GM12891 (cell line): ENCODE data around the gene LRPAP1.
"Not testable (repeated sequence)": the region's sequence is repeated elsewhere in the genome, so short reads cannot be mapped to it uniquely, and the experiment has no call there.

Source experiments
- DNase-seq: peaks from one replicate; pipeline ENCODE4 v3.0.0; 2011; ENCODE audit warnings: low spot score; ENCODE audit not compliant: insufficient read length
- FAIRE-seq: peaks from 2 replicates; lab custom pipeline; 2011; peaks lifted over from hg19 to GRCh38; lab: Jason Lieb, UNC
- PAX5 ChIP-seq: IDR thresholded peaks from 2 replicates; pipeline ENCODE4 v1.6.1; 2011; ENCODE audit warnings: low read length, moderate library complexity, mild to moderate bottlenecking; ENCODE audit not compliant: insufficient read depth, severe bottlenecking
- POLR2A ChIP-seq: IDR thresholded peaks from 2 replicates; pipeline ENCODE4 v1.6.1; 2011; ENCODE audit warnings: low read depth, low read length, control low read depth
- POLR2AphosphoS5 ChIP-seq: IDR thresholded peaks from 2 replicates; pipeline ENCODE4 v1.6.1; 2011; ENCODE audit warnings: low read depth, low read length, control low read depth
- POU2F2 ChIP-seq: IDR thresholded peaks from 2 replicates; pipeline ENCODE4 v1.6.1; 2011; ENCODE audit warnings: low read depth, mild to moderate bottlenecking, control low read depth, low read length, moderate library complexity
- SPI1 ChIP-seq: IDR thresholded peaks from 2 replicates; pipeline ENCODE4 v1.6.1; 2011; ENCODE audit warnings: low read depth, low read length, control low read depth
- TAF1 ChIP-seq: IDR thresholded peaks from 2 replicates; pipeline ENCODE4 v1.6.1; 2011; ENCODE audit warnings: low read depth, low read length, control low read depth

Gene LRPAP1

GRCh38 chr4:3573131-3573530, 40.9 kb upstream of the LRPAP1 start:
- FAIRE-seq: no peak
- no peak for TF ChIP-seq POLR2AphosphoS5
- no peak for TF ChIP-seq TAF1
- TF ChIP-seq SPI1: no peak
- DNase-seq: no peak

- DNase-seq: no peak
- no peak for TF ChIP-seq POLR2AphosphoS5
- TF ChIP-seq TAF1: no peak
- TF ChIP-seq POLR2A: no peak
- TF ChIP-seq POU2F2: no peak
- TF ChIP-seq PAX5: no peak
- no peak for TF ChIP-seq SPI1
- no peak for FAIRE-seq
Observed at GRCh38 chr4:3572363-3572762, 40.1 kb upstream of the LRPAP1 start.

GRCh38 chr4:3571921-3572320, 39.7 kb upstream of the LRPAP1 start:
- TF ChIP-seq POLR2AphosphoS5 (no peak), POU2F2 (no peak), SPI1 (no peak), TAF1 (no peak), PAX5 (no peak), POLR2A (no peak)
- no peak for DNase-seq
- FAIRE-seq: no peak

GRCh38 chr4:3570923-3571322, 38.7 kb upstream of the LRPAP1 start:
- DNase-seq, FAIRE-seq: not testable (repeated sequence)

- FAIRE-seq, DNase-seq: not testable (repeated sequence)
Observed at GRCh38 chr4:3569611-3570010, 37.4 kb upstream of the LRPAP1 start.

GRCh38 chr4:3566701-3567100, 34.5 kb upstream of the LRPAP1 start:
- DNase-seq, FAIRE-seq: not testable (repeated sequence)

- not testable (repeated sequence) for FAIRE-seq, DNase-seq
Observed at GRCh38 chr4:3566301-3566700, 34.1 kb upstream of the LRPAP1 start.

GRCh38 chr4:3564948-3565347, 32.7 kb upstream of the LRPAP1 start:
- DNase-seq, FAIRE-seq: not testable (repeated sequence)

GRCh38 chr4:3563403-3563802, 31.2 kb upstream of the LRPAP1 start:
- FAIRE-seq (no peak), DNase-seq (no peak)

GRCh38 chr4:3562127-3562526, 29.9 kb upstream of the LRPAP1 start:
- DNase-seq, FAIRE-seq: not testable (repeated sequence)

More at GRCh38 chr4:3563403-3563802, 31.2 kb upstream of the LRPAP1 start:
- TF ChIP-seq POLR2A: no peak

- not testable (repeated sequence) for DNase-seq, FAIRE-seq
Observed at GRCh38 chr4:3560465-3560864, 28.2 kb upstream of the LRPAP1 start.

- not testable (repeated sequence) for FAIRE-seq, DNase-seq
Observed at GRCh38 chr4:3559381-3560290, 27.4 kb upstream of the LRPAP1 start.

GRCh38 chr4:3558514-3558836, 26.3 kb upstream of the LRPAP1 start:
- DNase-seq, FAIRE-seq: not testable (repeated sequence)

- DNase-seq, FAIRE-seq: not testable (repeated sequence)
Observed at GRCh38 chr4:3557676-3558513, 25.7 kb upstream of the LRPAP1 start.

GRCh38 chr4:3557088-3557492, 24.9 kb upstream of the LRPAP1 start:
- FAIRE-seq, DNase-seq: not testable (repeated sequence)

GRCh38 chr4:3556244-3556867, 24.1 kb upstream of the LRPAP1 start:
- not testable (repeated sequence) for DNase-seq

More at GRCh38 chr4:3556244-3556867, 24.1 kb upstream of the LRPAP1 start:
- FAIRE-seq: not testable (repeated sequence)
